NCI-H226 (cell line): Measurements from ENCODE around the gene ZSCAN16.

ENCODE experiments used
- DNase-seq: peaks from one replicate; pipeline ENCODE4 v3.0.0-alpha.2; 2015

ZSCAN16 gene

GRCh38 chr6:28134716-28135115 lies 10.3 kb downstream of the ZSCAN16 start:
- DNase-seq: no peak

GRCh38 chr6:28135393-28135792 lies 11.0 kb downstream of the ZSCAN16 start:
- no peak for DNase-seq

GRCh38 chr6:28136585-28137504 lies 12.4 kb downstream of the ZSCAN16 start:
- DNase-seq: peak; percentile 90

GRCh38 chr6:28137505-28137981 lies 13.1 kb downstream of the ZSCAN16 start:
- DNase-seq: no peak

- no peak for DNase-seq
Measured at GRCh38 chr6:28139860-28140543, 15.6 kb downstream of the ZSCAN16 start.

- DNase-seq: no peak
Measured at GRCh38 chr6:28140616-28141015, 16.2 kb downstream of the ZSCAN16 start.

GRCh38 chr6:28141500-28142329 lies 17.3 kb downstream of the ZSCAN16 start, which contains the start of gene ZKSCAN8:
ZKSCAN8 (plus strand) TSS chr6:28141883; CDS start chr6:28148408, 6,525 bp downstream.
- peak; percentile 83 for DNase-seq

GRCh38 chr6:28142446-28142845 lies 18.0 kb downstream of the ZSCAN16 start:
- no peak for DNase-seq

- DNase-seq: no peak
Measured at GRCh38 chr6:28145231-28145630, 20.8 kb downstream of the ZSCAN16 start.

- DNase-seq: no peak
Measured at GRCh38 chr6:28152531-28152930, 28.1 kb downstream of the ZSCAN16 start.

- DNase-seq: no peak
Measured at GRCh38 chr6:28153546-28153945, 29.1 kb downstream of the ZSCAN16 start.

- DNase-seq: no peak
Measured at GRCh38 chr6:28154357-28154756, 29.9 kb downstream of the ZSCAN16 start.

- no peak for DNase-seq
Measured at GRCh38 chr6:28158318-28158717, 33.9 kb downstream of the ZSCAN16 start.

GRCh38 chr6:28159029-28159607 lies 34.7 kb downstream of the ZSCAN16 start:
- no peak for DNase-seq

GRCh38 chr6:28160233-28160632 lies 35.8 kb downstream of the ZSCAN16 start:
- DNase-seq: no peak

GRCh38 chr6:28161410-28162079 lies 37.1 kb downstream of the ZSCAN16 start:
- DNase-seq: peak; percentile 55

GRCh38 chr6:28165563-28165962 lies 41.2 kb downstream of the ZSCAN16 start:
- DNase-seq: no peak

GRCh38 chr6:28167068-28167467 lies 42.7 kb downstream of the ZSCAN16 start:
- DNase-seq: peak; percentile 79

- DNase-seq: no peak
Measured at GRCh38 chr6:28167926-28168325, 43.5 kb downstream of the ZSCAN16 start.

GRCh38 chr6:28171271-28171670 lies 46.9 kb downstream of the ZSCAN16 start:
- peak; percentile 70 for DNase-seq

- peak; percentile 53 for DNase-seq
Measured at GRCh38 chr6:28172006-28172405, 47.6 kb downstream of the ZSCAN16 start.

GRCh38 chr6:28176373-28176772 lies 52.0 kb downstream of the ZSCAN16 start:
- no peak for DNase-seq
